Measurements from ENCODE around the gene VAV2. TPM values are rescaled to one million over a fixed set of nuclear protein-coding genes. Genes with fewer than 3 reads are reported as not detected.
A peak's percentile ranks its signal among the peaks of the same experiment; 100 is the strongest.

Gene VAV2
- total RNA-seq, 1 experiment from 2014 or later = 21.4 TPM

DNA sequence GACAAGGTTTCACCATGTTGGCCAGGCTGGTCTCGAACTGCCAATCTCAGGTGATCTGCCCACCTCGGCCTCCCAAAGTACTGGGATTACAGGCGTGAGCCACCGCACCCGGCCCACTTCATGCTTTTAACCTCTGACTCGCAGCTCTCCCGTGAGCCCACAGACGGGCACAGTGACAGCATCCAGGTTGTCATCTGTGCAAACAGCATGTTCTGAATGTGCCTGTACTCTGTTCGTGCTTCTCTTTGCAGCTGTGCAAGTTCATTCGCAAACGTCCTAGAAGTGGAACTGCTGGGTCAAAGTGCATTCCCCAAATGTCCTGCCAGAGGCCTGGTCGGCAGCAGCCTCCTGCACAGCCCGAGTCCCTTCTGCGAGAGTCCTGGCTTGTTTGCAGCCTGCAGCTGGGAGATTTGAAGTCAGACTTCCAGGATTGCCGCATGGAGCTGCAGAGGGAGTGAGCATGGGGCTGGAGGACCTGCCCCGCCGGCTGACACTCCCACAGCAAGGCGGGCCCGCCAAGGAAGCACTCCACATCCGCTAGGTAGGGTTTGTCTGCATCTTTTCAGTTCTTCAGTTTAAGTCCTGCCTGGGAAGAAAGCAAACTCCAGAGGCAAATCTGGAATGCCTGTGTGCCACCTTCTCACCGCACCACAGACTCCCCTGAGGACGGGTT is 36.6 kb upstream of the VAV2 start:
- no peak for DNase-seq (ENCODE audit: low spot score)
- in situ Hi-C loops (cut with HindIII; ENCODE audit: low sequenced_read_pairs) = no loop called here

DNA sequence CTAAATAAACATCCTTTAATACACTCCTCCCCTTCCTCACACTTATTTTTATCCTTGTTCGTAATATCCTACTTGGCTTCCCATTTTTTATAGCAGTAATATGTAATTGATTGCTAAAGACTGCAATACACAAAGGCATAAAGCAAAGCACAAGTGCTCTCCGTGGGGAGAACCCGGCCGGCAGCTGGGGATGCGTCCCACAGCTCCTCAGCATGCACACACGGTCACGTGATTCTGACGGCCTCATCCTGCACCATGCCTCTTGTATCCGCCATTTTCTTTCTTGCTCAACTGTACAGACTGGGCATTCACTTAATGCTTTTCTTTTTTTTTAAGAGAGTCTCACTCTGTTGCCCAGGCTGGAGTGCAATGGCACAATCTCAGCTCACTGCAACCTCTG is 36.0 kb upstream of the VAV2 start:
- DNase-seq (ENCODE audit: low spot score) = no peak
- in situ Hi-C loops (cut with HindIII; ENCODE audit: low sequenced_read_pairs) = no loop called here

DNA sequence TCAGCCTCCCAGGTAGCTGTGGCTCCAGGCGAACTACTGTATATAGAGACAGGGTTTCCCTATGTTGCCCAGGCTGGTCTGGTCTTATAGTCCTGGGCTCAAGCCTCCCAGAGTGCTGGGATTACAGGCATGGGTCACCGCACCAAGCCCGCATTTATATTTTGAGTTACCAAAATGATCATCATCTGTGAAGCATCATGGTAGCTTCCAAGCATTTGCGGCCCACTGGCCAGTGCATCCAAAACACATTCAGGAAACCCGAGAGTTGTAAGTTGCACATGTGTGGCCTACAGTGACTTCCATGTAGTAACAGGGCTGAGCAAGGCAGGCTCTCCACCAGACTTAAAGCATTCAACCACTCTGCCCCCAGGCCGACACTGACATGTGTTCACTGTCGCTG is 35.4 kb upstream of the VAV2 start:
- no peak for DNase-seq (ENCODE audit: low spot score)
- in situ Hi-C loops (cut with HindIII; ENCODE audit: low sequenced_read_pairs) = no loop called here

DNA sequence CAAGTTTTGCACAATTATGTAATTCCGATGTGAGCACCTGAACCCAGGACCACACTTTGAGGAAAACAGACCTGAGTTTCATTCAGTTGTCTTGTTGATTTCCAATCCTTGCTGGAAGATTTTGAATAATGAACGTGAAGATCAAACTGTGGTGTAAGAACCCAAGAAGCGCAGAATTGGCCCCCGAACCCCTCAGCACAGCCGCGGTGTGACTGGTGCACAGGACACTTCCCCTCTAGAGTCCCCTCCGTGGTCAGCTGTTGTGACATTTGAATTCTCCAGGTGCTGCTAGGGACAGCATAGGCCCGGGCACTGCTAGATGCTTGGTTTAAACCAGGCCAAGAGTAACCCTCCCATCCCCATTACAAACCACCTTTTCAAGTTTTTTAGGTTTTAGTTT is 34.9 kb upstream of the VAV2 start:
- in situ Hi-C loops (cut with HindIII; ENCODE audit: low sequenced_read_pairs) = no loop called here

DNA sequence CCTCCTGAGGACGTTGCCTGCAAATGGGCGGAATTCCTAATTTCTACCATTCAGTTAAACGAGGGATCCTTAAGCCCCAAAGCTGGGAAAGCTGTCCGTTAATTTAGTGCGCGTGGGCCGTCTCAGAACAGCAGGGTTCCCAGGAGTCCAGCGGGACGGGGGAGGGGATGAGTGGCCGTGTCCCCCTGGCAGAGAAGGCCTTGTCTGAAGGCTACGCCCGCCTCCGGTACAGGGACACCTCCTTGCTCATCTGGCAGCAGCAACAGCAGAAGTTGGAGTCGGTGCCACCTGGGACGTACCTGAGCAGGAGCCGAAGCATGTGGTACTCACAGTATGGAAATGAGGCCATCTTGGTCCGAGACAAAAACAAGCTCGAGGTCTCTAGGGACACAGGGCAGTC is 34.5 kb upstream of the VAV2 start:
- in situ Hi-C loops (cut with HindIII; ENCODE audit: low sequenced_read_pairs) = no loop called here
- DNase-seq (ENCODE audit: low spot score) = no peak

More for the DNA sequence above, 34.9 kb upstream of the VAV2 start:
- no peak for DNase-seq (ENCODE audit: low spot score)

DNA sequence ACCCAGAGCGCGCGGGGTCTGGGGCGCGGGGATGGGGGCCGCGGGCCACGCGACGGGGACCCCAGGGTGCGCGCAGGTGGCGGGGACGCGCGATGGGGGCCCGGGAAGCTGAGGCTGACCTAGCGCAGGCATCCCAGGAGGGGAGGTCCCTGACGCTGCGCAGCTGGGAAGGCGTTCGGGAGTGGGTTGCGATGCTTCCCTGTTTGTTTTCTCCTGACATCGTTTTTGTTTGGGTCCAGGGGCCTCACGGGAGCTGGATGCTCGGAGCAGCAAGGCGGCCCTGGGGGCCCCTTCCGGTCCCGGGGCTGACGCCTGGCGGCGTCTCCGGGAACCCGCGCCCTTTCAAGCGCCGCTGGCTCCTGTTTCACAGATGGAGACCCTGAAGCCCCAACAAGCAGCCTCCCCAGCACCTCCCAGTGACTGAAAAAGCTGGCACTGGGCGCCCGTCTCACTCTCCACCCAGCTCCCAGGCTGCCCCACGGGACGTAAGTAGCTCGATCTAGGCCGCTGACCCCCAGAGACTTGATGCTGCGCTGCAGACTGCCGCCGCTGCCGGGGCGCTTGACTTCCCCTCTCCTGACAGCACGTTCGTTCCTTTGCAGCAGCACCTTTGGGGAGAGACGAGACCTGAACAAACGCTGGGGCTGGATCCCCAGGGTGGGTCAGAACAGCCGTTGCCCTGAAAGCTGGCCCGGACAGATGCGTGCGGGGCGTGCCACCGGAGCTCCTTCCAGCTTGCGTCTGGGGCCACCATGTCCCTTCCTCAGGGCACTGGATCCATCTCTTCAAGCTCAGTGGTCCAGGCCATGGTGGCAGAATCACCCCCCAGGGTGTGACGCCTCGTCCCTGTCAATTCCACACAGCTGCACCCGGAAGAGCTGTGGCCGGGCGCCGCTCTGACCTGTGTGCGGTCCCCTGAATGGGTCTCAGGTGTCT is 33.8 kb upstream of the VAV2 start:
- in situ Hi-C loops (cut with HindIII; ENCODE audit: low sequenced_read_pairs) = no loop called here
- peak; percentile 31 for DNase-seq (ENCODE audit: low spot score)

DNA sequence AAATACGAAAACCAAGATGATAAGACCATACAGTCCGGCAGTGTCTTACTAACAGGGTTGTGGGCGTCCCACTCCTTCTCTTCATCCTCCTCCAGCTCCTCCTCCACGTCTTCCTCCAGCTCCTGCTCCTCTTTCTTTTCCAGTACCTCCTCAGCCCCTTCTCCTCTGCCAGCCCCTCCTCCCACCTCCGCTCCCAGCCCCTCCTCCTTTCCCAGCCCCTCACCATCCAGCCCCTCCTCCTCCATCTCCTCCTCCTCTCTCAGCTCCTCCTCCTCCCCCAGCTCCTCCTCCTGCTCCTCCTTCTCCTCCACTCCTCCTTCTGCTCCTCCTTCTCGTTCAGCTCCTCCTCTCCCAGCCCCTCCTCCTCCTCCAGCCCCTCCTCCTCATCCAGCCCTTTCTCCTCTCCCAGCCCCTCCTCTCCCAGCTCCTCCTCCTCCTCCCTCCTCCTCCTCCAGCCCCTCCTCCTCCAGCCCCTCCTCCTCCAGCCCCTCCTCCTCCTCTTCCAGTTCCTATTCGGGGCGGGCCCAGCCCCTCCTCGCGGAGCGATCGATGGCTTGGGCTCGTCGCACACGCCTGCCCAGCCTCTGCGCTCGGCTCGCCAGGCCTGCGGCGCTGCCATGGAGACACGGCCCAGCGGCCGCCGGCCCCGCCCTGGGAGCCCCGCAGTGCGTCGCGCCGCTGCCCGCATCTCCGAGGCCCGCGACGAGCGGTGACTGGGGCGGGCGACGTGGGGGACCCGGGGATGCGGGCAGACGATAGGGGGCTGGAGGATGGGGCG is 32.9 kb upstream of the VAV2 start, which contains the start of gene BRD3OS:
Gene BRD3OS (plus strand): TSS at position 654 of the 778 bp plus-strand sequence. CDS start 1,267 bp downstream, outside the sequence.
- peak; percentile 99 for DNase-seq (ENCODE audit: low spot score)
- in situ Hi-C loops (cut with HindIII; ENCODE audit: low sequenced_read_pairs) = loop anchor here (25.0 kb wide), 1 partner anchor 238 kb away; no protein-coding TSS in a partner anchor

DNA sequence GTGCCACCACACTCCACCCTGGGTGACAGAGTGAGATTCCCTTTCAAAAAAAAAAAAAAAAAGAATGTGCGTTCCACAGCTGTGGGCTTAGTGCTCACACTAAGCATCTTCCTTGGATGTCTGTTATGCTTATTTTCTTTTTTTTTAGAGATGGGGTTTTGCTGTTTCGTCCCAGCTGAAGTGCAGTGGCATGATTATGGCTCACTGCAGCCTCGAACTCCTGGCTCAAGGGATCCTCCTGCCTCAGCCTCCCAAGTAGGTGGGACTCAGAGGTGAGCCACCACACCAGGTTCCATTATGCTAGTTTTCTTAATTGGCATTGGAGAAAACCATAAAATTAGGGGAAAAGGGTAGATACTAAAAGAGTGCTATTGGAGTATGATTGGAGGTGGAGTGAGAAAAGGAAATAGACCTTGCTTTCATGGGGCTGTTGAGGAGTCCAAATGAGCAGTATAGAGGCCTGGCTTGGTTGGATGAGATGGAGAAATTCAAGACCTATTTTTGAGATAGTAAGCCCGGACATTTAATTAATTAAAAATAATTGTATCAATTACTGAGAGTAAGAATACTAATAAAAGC is 32.2 kb upstream of the VAV2 start:
- in situ Hi-C loops (cut with HindIII; ENCODE audit: low sequenced_read_pairs) = loop anchor here (25.0 kb wide), 1 partner anchor 237 kb away; no protein-coding TSS in a partner anchor
- DNase-seq (ENCODE audit: low spot score) = no peak

DNA sequence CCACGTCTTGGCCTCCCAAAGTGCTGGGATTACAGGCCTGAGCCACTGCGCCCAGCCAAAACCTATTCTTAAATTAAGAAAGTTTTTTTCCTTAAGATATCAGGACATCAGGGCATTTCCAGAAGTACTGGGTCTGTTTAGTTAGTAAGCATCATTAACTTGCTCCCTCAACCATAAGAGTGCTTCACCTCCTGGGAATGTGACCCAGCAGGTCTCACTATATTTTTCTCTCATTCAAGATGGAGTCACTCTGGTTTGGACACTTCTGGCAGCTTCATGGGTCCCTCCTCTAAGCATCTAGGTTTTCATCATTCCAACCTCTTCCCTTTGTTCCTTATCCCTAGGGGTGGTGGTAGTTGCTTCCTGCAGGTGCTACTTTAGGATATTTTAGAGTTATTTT is 22.8 kb upstream of the VAV2 start:
- DNase-seq (ENCODE audit: low spot score) = no peak
- in situ Hi-C loops (cut with HindIII; ENCODE audit: low sequenced_read_pairs) = loop anchor here (5.0 to 25.0 kb wide), 2 partner anchors 53 to 228 kb away; no protein-coding TSS in a partner anchor

DNA sequence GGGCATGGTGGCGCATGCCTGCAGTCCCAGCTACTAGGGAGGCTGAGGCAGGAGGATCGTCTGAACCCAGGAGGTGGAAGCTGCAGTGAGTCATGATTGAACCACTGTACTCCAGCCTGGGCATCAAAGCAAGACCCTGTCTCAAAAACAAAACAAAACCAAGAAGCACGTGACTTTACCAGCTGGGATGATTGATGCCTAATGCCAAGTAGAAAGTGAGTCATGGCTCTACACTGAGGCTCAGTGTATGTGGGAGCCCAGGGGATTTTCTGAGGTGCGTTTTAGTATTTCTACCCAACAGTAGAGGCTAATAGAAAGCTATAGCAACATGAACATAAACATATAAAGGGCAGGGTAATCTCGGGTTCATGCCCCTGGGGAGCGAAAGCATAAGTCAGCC is 19.3 kb upstream of the VAV2 start:
- in situ Hi-C loops (cut with HindIII; ENCODE audit: low sequenced_read_pairs) = loop anchor here (25.0 kb wide), 1 partner anchor 224 kb away; no protein-coding TSS in a partner anchor
- DNase-seq (ENCODE audit: low spot score) = no peak

DNA sequence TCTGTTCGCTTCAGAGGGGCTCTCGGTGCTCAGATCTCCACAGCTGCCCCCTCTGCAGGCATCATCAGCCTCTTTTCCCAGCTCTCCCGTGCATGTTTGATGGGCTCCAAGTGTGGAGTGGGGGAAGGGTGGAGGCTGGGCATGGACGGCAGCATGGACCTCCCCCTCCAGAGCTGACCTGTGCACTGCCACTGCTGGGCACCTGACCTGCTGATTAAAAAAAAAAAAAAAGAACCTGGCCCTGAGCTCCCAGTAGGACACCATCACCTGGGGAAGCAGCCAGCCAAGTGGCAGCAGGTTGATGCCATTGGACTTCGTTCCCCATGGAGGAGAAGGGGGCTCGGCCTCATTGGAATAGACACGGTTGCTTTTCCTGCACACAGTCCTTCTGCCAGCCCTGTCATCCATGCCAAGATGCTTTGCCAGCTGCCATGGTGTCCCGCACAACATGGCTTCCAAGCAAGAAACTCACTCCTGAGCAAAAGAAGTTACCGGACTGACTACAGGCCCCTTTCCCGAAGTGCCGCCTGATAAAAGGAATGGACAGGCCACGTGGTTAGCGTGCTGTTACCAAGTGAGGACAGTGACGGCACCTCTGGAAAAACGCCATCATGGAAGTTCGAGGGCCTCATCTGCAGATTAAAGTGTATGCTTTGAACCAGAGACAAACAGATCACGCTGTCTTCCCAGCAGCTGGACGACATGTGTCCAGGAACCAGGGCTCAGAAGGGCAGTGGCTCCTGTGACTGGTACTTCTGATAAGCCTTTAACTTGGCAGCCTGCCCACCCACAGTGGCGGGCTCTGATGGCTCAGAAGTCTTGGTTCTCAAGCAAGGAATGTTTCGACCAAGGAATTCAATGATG is 18.4 kb upstream of the VAV2 start:
- in situ Hi-C loops (cut with HindIII; ENCODE audit: low sequenced_read_pairs) = loop anchor here (25.0 kb wide), 1 partner anchor 223 kb away; no protein-coding TSS in a partner anchor
- DNase-seq (ENCODE audit: low spot score) = no peak

DNA sequence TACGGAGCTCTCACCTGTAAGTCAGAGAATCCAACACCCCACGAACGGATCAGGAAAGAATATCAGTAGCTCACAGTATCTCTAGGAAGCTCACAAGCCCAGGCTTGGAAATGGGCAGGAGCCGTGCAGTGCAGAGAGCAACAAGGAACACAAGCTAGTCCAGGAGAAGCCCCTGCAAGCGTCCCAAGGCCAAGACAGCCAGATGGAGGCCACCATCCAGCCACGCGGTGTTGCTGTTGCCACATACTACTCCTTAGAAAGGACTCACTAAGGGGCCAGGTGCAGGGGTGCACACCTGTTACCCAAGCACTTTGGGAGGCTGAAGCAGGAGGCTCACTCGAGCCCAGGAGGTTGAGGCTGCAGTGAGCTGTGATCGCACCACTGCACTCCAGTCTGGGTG is 15.4 kb upstream of the VAV2 start:
- in situ Hi-C loops (cut with HindIII; ENCODE audit: low sequenced_read_pairs) = loop anchor here (25.0 kb wide), 1 partner anchor 220 kb away; no protein-coding TSS in a partner anchor
- DNase-seq (ENCODE audit: low spot score) = no peak

DNA sequence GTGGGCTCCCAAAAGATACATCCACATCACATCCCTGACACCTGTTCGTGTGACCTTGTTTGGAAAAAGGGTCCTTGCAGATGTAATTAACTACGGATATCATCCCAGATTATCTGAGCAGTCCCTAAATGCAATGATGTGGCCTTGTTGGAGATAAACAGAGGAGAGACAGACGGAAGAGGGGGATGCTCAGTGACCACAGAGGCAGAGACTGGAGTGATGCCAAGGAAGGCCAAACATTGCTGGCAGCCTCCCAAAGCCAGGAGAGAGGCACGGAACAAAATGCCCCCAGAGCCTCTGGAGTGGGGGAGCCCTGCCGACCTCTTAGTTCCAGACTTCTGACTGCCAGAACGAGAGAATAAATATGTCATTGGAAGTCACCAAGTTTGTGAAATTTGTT is 15.0 kb upstream of the VAV2 start:
- in situ Hi-C loops (cut with HindIII; ENCODE audit: low sequenced_read_pairs) = loop anchor here (25.0 kb wide), 1 partner anchor 220 kb away; no protein-coding TSS in a partner anchor

DNA sequence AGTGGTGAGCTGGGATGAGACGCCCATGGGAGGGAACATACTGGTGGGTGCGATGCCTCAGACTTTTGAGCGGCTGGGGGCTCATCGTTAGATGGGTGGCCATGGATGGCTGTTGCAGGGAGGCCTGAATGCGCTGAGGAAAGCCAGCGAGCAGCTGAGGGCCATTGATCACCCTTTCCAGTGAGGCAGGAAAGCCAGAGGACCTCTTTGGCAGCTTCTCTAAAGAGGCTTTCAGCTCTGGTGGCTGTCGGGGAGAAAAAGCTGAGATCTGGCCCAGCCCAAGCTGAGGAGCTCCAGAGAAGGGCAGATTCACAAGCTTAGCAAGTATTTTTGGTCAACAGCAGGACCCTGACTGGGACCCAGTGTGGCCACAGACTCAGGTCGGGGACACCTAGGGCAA is 13.3 kb upstream of the VAV2 start:
- in situ Hi-C loops (cut with HindIII; ENCODE audit: low sequenced_read_pairs) = loop anchor here (25.0 kb wide), 1 partner anchor 218 kb away; no protein-coding TSS in a partner anchor
- no peak for DNase-seq (ENCODE audit: low spot score)

More for the DNA sequence above, 15.0 kb upstream of the VAV2 start:
- DNase-seq (ENCODE audit: low spot score) = no peak

DNA sequence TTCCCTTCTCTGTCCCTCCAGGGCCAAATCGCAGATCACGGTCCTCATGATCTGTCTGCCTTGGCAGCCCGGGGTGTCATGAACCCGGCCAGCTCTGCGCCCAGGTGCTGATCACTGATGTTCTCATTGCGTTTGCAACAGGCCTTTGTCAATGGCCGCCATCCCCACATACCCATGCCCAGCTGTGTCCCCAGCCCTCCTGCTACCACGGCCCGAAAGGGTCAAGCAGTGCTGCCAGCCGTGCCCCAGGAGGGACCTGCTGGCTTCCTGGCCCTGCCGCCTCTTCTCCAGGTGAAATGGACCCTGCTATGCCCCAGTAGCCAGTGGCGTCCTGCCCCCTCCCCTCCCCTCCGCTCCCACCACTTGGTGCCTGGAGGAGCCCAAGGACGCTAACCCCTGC is 12.8 kb upstream of the VAV2 start:
- no peak for DNase-seq (ENCODE audit: low spot score)
- in situ Hi-C loops (cut with HindIII; ENCODE audit: low sequenced_read_pairs) = loop anchor here (25.0 kb wide), 1 partner anchor 218 kb away; no protein-coding TSS in a partner anchor

DNA sequence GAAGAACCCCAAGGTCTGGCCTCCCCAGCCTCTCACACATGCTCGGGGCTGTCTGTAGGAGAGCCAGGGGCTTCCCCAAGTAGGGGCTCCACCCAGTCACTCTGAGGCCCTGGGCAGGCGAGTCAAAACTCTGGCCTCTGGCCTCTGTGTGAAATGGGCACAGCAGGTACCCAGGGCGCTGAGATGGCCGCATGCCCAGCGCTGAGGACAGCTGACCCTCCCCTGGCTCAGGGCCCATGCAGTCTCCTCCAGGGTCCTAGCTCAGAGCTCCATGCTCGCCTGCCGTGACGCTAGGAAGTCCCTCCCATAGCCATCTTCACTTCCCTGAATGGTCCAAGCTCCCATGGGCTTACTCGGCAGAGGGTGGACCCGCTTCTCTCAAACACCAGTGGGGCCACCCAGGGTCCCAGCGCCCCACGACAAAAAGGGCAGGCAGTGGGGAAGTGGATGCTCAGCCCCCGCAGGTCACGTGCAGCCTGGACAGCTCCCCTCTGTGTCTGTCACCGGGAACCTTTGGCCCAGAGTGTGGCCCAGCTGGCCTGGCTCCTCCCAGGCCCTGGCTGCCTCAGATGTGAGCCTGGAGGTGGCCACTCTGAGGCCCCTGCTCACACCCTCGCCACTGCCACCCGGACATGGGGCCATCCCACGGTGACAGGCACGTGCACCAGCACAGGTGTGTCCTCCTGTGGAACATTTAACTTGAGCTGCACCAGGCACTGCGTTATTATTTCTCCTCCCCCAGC is 12.2 kb upstream of the VAV2 start:
- DNase-seq (ENCODE audit: low spot score) = no peak
- in situ Hi-C loops (cut with HindIII; ENCODE audit: low sequenced_read_pairs) = loop anchor here (25.0 kb wide), 1 partner anchor 217 kb away; no protein-coding TSS in a partner anchor

DNA sequence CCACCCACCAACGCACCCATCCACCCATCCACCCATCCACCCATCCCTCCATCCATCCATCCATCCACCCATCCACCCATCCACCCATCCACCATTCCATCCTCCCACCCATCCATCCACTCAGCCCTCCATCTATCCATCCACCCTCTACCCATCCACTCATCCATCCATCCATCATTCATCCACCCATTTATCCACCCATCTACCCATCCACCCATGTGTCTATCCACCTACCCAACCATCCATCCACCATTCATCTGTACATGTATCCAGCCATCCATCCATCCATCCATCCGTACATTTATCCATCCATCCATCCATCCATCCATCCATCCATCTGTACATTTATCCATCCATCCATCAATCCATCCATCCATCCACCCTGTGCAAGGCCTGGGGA is 11.1 kb upstream of the VAV2 start:
- in situ Hi-C loops (cut with HindIII; ENCODE audit: low sequenced_read_pairs) = loop anchor here (25.0 kb wide), 1 partner anchor 216 kb away; no protein-coding TSS in a partner anchor
- DNase-seq (ENCODE audit: low spot score) = no peak

All from G401 (cell line).